GM12891 (cell line): Measurements from ENCODE around the gene RHOBTB3.

ENCODE experiments used
- DNase-seq: peaks from one replicate; pipeline ENCODE4 v3.0.0; 2011; ENCODE audit warnings: low spot score; ENCODE audit not compliant: insufficient read length
- FAIRE-seq: peaks from 2 replicates; lab custom pipeline; 2011; peaks lifted over from hg19 to GRCh38; lab: Jason Lieb, UNC
- PAX5 ChIP-seq: IDR thresholded peaks from 2 replicates; pipeline ENCODE4 v1.6.1; 2011; ENCODE audit warnings: low read length, moderate library complexity, mild to moderate bottlenecking; ENCODE audit not compliant: insufficient read depth, severe bottlenecking
- POLR2A ChIP-seq: IDR thresholded peaks from 2 replicates; pipeline ENCODE4 v1.6.1; 2011; ENCODE audit warnings: low read depth, low read length, control low read depth
- POLR2AphosphoS5 ChIP-seq: IDR thresholded peaks from 2 replicates; pipeline ENCODE4 v1.6.1; 2011; ENCODE audit warnings: low read depth, low read length, control low read depth
- POU2F2 ChIP-seq: IDR thresholded peaks from 2 replicates; pipeline ENCODE4 v1.6.1; 2011; ENCODE audit warnings: low read depth, mild to moderate bottlenecking, control low read depth, low read length, moderate library complexity
- SPI1 ChIP-seq: IDR thresholded peaks from 2 replicates; pipeline ENCODE4 v1.6.1; 2011; ENCODE audit warnings: low read depth, low read length, control low read depth
- TAF1 ChIP-seq: IDR thresholded peaks from 2 replicates; pipeline ENCODE4 v1.6.1; 2011; ENCODE audit warnings: low read depth, low read length, control low read depth

RHOBTB3 gene

GRCh38 chr5:95743877-95744276 is 12.7 kb downstream of the RHOBTB3 start:
- TF ChIP-seq POU2F2 (no peak), TAF1 (no peak), POLR2AphosphoS5 (no peak), SPI1 (no peak), POLR2A (no peak), PAX5 (no peak)
- FAIRE-seq (no peak), DNase-seq (no peak)

- FAIRE-seq = no peak
- DNase-seq = no peak
- TF ChIP-seq TAF1 (no peak), SPI1 (no peak), POLR2AphosphoS5 (no peak), POLR2A (no peak), POU2F2 (no peak), PAX5 (no peak)
These were observed 15.1 kb downstream of the RHOBTB3 start for GRCh38 chr5:95746194-95746593.

- peak; percentile 45 for FAIRE-seq
- TF ChIP-seq SPI1 (no peak), PAX5 (no peak), POU2F2 (no peak), TAF1 (no peak), POLR2A (no peak)
- DNase-seq = no peak
These were observed 15.9 kb downstream of the RHOBTB3 start for GRCh38 chr5:95746722-95747679.

- no peak for TF ChIP-seq POLR2AphosphoS5
- no peak for TF ChIP-seq SPI1
- TF ChIP-seq TAF1 = no peak
- TF ChIP-seq POLR2A = no peak
- TF ChIP-seq PAX5 = no peak
- no peak for TF ChIP-seq POU2F2
- DNase-seq = no peak
- FAIRE-seq = no peak
These were observed 17.0 kb downstream of the RHOBTB3 start for GRCh38 chr5:95748133-95748532.

GRCh38 chr5:95754545-95754944 is 23.4 kb downstream of the RHOBTB3 start:
- no peak for FAIRE-seq
- no peak for TF ChIP-seq SPI1
- TF ChIP-seq POLR2AphosphoS5 = no peak
- TF ChIP-seq POLR2A = no peak
- TF ChIP-seq POU2F2 = no peak
- TF ChIP-seq PAX5 = no peak
- no peak for TF ChIP-seq TAF1
- DNase-seq = no peak

- no peak for FAIRE-seq
- DNase-seq = no peak
These were observed 27.9 kb downstream of the RHOBTB3 start for GRCh38 chr5:95759005-95759404.

GRCh38 chr5:95759634-95760033 is 28.5 kb downstream of the RHOBTB3 start:
- FAIRE-seq (no peak), DNase-seq (no peak)
- TF ChIP-seq POLR2AphosphoS5 = no peak
- TF ChIP-seq SPI1 = no peak
- no peak for TF ChIP-seq TAF1
- no peak for TF ChIP-seq POLR2A
- TF ChIP-seq PAX5 = no peak
- TF ChIP-seq POU2F2 = no peak

More at GRCh38 chr5:95759005-95759404, 27.9 kb downstream of the RHOBTB3 start:
- no peak for TF ChIP-seq PAX5
- TF ChIP-seq POU2F2 = no peak
- no peak for TF ChIP-seq POLR2A
- no peak for TF ChIP-seq TAF1
- no peak for TF ChIP-seq POLR2AphosphoS5
- no peak for TF ChIP-seq SPI1

- TF ChIP-seq POLR2AphosphoS5 = no peak
- TF ChIP-seq TAF1 = no peak
- peak; percentile 74 for TF ChIP-seq SPI1
- TF ChIP-seq POLR2A = no peak
- FAIRE-seq (peak; percentile 87), DNase-seq (no peak)
These were observed 29.4 kb downstream of the RHOBTB3 start for GRCh38 chr5:95760273-95761191.
